Measurements from ENCODE around the gene RNF207. TPM values are rescaled to one million over a fixed set of nuclear protein-coding genes. Genes with fewer than 3 reads are reported as not detected.

Gene RNF207
- total RNA-seq, 1 donor from 2014 or later = 83.3 TPM

DNA sequence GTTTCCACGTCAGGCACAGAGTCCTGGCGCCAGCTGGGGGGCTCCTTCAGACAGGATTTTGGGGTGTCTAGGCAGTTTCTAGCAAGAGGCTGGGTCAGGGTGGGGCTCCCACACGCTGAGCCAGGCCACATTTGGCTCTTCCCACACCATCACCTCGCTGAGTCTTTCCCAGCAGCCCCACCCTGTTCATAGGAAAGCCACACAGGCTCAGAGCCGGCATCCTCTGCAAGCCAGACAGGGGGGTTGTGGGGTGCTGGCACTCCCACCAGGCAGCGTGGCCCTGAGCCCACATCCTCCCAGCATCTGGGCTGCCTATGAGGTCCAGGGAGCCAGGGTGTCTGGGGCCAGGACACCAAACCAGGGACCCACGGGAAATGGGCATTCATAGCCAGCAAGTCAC, 57.8 kb downstream of the RNF207 start:
- Histone ChIP-seq H3K27me3 (ENCODE audit: low read depth) (peaks cover 53% of the 10 kb centered on the region), H3K36me3 (no peaks in the 10 kb centered on the region), H3K4me3 (no peak overlapping the region), H3K27ac (replicated peaks) (peak overlapping the region; percentile 40), H3K4me1 (peaks cover 51% of the 10 kb centered on the region), H3K9me3 (replicated peaks) (no peaks in the 10 kb centered on the region)
- TF ChIP-seq, protein P1, sequence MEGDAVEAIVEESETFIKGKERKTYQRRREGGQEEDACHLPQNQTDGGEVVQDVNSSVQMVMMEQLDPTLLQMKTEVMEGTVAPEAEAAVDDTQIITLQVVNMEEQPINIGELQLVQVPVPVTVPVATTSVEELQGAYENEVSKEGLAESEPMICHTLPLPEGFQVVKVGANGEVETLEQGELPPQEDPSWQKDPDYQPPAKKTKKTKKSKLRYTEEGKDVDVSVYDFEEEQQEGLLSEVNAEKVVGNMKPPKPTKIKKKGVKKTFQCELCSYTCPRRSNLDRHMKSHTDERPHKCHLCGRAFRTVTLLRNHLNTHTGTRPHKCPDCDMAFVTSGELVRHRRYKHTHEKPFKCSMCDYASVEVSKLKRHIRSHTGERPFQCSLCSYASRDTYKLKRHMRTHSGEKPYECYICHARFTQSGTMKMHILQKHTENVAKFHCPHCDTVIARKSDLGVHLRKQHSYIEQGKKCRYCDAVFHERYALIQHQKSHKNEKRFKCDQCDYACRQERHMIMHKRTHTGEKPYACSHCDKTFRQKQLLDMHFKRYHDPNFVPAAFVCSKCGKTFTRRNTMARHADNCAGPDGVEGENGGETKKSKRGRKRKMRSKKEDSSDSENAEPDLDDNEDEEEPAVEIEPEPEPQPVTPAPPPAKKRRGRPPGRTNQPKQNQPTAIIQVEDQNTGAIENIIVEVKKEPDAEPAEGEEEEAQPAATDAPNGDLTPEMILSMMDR (IDR thresholded peaks at IDR 0.05; ENCODE audit: borderline replicate concordance) = no peak
- intact Hi-C loops (cut with micrococcal nuclease) = no loop called here
- no peak for DNase-seq

DNA sequence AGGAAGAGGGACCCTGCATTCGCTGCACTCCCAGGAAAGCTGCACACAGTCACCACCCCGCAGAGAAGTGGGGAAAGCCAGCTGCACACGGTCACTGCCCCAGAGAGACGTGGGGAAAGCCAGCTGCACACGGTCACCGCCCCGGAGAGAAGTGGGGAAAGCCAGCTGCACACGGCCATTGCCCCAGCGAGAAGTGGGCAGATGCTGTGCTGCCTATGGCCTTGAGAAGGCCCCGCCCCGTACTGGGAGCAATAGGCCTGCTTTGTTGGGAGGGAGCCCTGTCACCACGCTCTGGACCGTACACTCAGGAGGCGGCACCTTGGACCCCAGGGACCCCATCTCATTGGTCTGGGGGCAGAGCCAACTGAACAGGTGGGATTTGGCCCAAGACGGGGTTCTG, 59.2 kb downstream of the RNF207 start:
- Histone ChIP-seq H3K4me1 (peaks cover 42% of the 10 kb centered on the region), H3K36me3 (no peaks in the 10 kb centered on the region), H3K27ac (replicated peaks) (no peak overlapping the region), H3K4me3 (no peak overlapping the region), H3K9me3 (replicated peaks) (no peaks in the 10 kb centered on the region), H3K27me3 (ENCODE audit: low read depth) (peaks cover 38% of the 10 kb centered on the region)
- TF ChIP-seq, protein P1 (IDR thresholded peaks at IDR 0.05; ENCODE audit: borderline replicate concordance) = no peak
- DNase-seq = no peak
- intact Hi-C loops (cut with micrococcal nuclease) = no loop called here

DNA sequence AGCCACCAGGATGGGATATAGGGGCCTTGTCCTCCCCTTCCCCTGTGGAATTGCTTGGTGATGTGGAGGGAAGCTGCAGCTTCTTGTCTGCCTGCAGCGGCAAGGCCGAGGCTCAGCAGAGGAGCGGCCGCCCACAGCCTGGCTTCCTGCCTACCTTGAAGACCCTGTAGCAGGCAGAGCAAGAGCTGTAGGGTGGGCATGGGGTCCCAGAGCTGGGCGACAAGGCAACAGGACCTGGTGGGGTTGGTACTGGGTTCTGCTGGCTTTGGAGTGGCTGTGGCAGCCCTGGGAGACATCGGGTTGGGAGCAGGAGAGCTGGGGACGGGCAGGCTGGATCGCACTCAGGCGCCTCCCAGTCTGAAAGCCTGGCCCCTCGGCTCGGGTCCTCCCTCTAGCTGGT, 60.7 kb downstream of the RNF207 start:
- no peak overlapping the region for H3K4me3 ChIP-seq
- H3K36me3 ChIP-seq = no peaks in the 10 kb centered on the region
- no peaks in the 10 kb centered on the region for H3K9me3 ChIP-seq (replicated peaks)
- TF ChIP-seq, protein P1 (IDR thresholded peaks at IDR 0.05; ENCODE audit: borderline replicate concordance) = no peak
- H3K27ac ChIP-seq (replicated peaks) = no peak overlapping the region
- no peak for DNase-seq
- H3K27me3 ChIP-seq (ENCODE audit: low read depth) = peaks cover 27% of the 10 kb centered on the region
- H3K4me1 ChIP-seq = peaks cover 43% of the 10 kb centered on the region
- intact Hi-C loops (cut with micrococcal nuclease) = no loop called here

DNA sequence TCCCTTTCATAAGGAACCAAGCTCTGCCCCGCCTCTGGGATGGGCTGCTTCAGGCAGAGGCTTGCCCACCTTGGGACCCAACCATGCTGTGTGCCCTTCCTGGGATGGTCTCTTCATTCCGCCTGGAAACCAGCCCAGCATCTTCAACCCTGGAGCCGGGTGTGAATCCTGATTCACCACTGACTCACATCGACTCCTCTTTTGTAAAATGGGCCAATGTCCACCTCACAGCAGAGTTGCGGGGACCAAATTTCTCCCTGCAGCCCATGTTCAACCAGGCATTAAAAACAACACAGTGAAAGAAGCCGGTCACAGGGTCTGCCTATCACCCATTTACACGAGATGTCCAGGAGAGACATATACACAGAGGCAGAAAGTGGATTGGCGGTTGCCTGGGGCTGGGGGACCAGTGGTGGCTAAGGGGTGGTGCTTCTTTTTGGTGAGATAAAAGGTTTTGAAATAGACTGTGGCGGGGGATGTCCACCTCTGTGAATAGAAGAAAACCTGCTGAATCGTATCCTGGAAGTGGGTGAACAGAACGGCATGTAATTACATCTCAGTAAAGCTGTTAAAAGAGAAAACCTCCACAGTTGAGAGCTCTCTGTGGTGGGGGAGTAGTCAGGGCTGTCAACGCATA, 61.9 kb downstream of the RNF207 start:
- no peak for DNase-seq
- no peak overlapping the region for H3K4me3 ChIP-seq
- H3K36me3 ChIP-seq = no peaks in the 10 kb centered on the region
- H3K27me3 ChIP-seq (ENCODE audit: low read depth) = peaks cover 16% of the 10 kb centered on the region
- H3K9me3 ChIP-seq (replicated peaks) = no peaks in the 10 kb centered on the region
- peaks cover 32% of the 10 kb centered on the region for H3K4me1 ChIP-seq
- no peak overlapping the region for H3K27ac ChIP-seq (replicated peaks)
- intact Hi-C loops (cut with micrococcal nuclease) = no loop called here
- TF ChIP-seq, protein P1 (IDR thresholded peaks at IDR 0.05; ENCODE audit: borderline replicate concordance) = no peak

DNA sequence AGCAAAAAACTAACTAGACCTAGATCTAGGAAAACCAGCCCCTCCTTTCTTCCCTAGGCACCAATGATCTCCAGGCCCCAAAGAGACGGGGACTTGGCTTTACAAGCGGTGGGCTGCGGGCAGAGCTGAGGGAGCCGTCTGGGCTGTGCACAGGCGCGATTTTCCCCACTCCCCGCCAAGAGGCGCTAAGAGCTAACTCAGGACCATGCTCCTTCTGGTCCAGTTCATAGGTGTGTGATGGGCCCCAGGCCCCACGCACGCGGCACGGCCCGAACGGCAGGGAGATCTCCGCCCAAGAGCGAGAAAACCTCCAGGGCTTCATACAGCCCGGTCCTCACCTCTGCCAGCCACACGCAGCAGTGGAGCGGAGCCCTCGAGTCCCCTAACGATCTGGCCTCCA, 62.5 kb downstream of the RNF207 start:
- peaks cover 27% of the 10 kb centered on the region for H3K4me1 ChIP-seq
- intact Hi-C loops (cut with micrococcal nuclease) = no loop called here
- H3K27ac ChIP-seq (replicated peaks) = no peak overlapping the region
- H3K27me3 ChIP-seq (ENCODE audit: low read depth) = peaks cover 11% of the 10 kb centered on the region
- no peaks in the 10 kb centered on the region for H3K9me3 ChIP-seq (replicated peaks)
- no peaks in the 10 kb centered on the region for H3K36me3 ChIP-seq
- DNase-seq = no peak
- TF ChIP-seq, protein P1 (IDR thresholded peaks at IDR 0.05; ENCODE audit: borderline replicate concordance) = no peak
- H3K4me3 ChIP-seq = no peak overlapping the region

Measured in left ventricle myocardium inferior (tissue), 1 donor.